T-helper 22 cell (primary cell): ENCODE results near the gene R3HCC1L.
"Not testable (repeated sequence)": the region's sequence is repeated elsewhere in the genome, so short reads cannot be mapped to it uniquely, and the experiment has no call there.

Experiments
- DNase-seq: peaks from one replicate; pipeline ENCODE4 v3.0.0-alpha.2; 2020; ENCODE audit warnings: low read depth

The R3HCC1L gene

DNA sequence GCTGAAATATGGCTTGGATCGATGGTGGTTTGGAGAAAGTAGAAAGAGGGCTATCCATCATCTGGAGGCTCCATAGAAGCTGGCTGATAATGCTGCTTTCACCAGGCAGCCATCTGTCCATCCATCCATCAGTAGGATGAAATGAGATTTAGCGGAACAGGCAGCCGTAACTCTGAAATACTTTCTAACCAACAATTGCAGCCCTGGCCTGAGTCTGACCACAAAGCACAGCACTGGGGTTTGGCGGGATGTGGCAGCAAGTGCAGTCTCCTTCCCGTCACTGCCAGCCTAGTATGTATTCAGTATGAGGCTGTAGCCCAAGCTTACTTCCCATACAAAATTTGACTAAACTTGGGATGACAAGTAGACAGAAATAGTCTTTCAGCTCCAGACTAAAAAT is 38.0 kb downstream of the R3HCC1L start:
- no peak for DNase-seq

DNA sequence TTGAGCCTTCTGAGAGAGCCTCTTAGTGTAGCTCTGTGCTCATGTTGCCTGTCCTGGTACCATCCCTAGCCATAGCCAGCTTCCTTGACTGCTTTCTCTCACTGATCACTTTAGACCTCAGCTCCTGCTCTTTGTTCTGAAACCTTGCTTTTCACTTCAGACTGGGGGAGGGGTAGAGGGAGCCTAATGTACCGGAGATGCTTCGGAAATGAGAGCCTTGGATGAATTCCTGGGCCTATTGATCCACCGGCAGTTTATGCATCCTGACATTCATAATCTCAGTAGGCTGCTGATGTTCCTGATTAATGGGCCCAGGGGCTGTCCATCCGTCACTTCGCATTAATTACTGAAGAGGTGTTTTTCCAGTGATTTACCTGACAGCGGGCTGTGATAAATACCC is 38.8 kb downstream of the R3HCC1L start:
- DNase-seq: no peak

DNA sequence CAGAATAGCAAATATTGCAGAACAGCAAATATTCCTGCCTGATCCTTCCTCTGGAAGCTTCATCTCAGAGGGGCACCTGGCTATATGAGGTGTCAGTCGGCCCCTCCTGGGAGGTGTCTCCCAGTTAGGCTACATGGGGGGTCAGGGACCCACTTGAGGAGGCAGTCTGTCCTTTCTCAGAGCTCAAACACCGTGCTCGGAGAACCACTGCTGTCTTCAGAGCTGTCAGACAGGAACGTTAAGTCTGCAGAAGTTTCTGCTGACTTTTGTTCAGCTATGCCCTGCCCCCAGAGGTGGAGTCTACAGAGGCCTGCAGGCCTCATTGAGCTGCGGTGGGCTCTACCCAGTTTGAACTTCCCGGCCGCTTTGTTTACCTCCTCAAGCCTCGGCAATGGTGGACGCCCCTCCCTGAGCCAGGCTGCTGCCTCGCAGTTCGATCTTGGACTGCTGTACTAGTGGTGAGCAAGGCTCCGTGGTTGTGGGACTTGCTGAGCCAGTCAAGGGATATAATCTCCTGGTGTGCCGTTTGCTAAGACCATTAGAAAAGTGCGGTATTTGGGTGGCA is 48.0 kb downstream of the R3HCC1L start:
- not testable (repeated sequence) for DNase-seq

DNA sequence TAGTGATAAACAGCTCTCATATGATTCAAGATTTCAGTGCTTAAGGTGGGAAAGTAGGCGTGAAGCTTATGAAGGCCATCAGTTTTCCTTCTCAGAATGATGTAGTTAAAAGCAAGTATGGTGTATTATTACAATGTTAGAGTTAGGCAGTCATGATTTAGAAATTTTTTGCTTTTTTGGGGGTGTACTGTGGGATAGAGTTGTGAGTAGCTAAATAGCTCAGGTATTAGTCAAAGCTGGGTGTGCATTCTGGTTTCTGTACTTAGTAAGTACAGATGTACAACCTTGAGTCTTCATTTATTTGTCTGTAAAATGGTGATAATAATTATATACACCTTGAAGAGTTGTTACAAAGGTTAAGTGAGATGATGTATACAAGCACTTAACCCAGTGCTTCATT is 52.2 kb downstream of the R3HCC1L start:
- DNase-seq: no peak

DNA sequence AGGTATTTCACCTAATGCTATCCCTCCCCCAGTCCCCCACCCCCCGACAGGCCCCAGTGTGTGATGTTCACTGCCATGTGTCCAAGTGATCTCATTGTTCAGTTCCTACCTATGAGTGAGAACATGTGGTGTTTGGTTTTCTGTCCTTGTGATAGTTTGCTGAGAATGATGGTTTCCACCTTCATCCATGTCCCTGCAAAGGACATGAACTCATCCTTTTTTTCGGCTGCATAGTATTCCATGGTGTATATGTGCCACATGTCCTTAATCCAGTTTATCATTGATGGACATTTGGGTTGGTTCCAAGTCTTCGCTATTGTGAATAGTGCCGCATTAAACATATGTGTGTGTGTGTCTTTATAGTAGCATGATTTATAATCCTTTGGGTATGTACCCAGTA is 56.3 kb downstream of the R3HCC1L start:
- DNase-seq: not testable (repeated sequence)

DNA sequence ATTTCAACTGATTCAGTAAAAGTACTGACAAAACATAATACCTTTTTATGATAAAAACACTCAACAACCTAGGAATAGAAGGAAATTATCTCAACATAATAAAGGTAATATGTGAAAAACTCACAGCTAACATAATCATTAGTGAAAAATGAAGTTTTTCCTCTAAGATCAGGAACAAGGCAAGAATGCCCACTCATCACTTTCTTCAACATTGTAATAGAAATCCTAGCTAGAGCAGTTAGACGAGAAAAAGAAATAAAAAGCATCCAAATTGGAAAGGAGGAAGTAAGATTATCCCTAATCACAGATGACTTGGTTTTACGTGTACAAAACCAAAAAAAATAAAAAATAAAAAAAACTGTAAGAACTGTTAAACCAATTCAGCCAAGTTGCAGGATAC is 58.6 kb downstream of the R3HCC1L start:
- no peak for DNase-seq

DNA sequence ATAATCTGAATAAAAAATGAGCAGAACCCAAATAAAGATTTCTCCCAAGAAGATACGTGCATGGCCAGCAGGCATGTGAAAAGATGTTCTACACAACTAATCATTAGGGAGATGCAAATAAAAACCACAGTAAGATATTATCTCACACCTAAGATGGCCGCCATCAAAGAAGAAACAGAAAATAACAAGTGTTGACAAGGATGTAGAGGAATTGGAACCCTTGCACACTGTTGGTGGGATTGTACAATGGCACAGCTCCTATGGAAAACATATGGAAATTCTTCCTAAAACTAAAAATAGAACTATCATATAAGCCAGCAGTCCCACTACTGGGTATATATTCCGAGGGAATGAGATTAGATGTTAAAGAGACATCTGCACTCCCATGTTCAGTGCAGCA is 60.2 kb downstream of the R3HCC1L start:
- no peak for DNase-seq

DNA sequence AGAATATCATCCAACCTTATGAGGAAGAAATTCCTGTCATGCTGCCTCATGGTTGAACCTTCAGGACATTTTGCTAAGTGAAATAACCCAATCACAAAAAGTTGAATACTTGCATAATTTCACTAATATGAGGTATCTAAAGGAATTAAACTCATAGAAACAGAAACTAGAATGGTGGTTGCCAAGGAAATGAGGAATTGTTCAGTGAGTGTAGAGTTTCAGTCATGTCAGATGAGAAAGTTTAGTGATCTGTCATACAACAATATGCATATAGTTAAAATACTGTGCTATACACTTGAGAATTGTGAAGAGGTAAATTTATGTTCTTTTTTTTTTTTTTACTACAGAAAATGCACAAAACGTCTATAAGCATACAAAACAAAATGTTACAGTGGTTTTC is 60.7 kb downstream of the R3HCC1L start:
- DNase-seq: no peak

DNA sequence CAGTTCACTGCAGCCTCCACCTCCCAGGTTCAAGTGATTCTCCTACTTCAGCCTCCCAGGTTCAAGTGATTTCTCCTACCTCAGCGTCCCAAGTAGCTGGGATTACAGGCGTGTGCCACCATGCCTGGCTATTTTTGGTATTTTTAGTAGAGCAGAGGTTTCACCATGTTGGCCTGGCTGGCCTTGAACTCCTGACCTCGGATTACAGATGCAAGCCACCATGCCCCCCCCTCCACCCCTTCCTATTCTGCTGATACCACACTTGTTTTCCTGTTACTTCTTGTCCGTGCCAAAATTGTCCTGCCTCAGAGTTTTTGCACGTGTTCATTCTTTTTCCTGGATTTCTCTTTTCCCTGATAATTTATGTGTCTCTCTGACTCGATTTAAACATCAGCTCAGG is 62.5 kb downstream of the R3HCC1L start:
- DNase-seq: no peak

DNA sequence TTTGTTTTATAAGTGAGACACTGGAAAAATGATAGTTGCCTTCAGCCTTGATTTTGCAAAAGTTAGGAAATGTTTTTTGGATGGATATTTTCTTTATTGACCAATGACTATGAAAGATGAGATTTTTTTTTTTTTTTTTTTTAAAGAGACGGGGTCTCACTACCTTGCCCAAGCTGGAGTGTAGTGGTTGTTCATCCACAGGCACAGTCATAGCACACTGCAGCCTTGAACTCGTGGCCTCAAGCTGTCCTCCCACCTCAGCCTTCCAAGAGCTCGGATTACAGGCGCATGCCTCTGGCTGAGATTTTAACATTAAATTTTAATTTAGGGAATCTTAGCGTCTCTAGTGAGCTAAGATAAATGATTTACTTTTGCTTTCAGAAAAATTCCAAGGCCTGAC is 67.3 kb downstream of the R3HCC1L start:
- DNase-seq: no peak

DNA sequence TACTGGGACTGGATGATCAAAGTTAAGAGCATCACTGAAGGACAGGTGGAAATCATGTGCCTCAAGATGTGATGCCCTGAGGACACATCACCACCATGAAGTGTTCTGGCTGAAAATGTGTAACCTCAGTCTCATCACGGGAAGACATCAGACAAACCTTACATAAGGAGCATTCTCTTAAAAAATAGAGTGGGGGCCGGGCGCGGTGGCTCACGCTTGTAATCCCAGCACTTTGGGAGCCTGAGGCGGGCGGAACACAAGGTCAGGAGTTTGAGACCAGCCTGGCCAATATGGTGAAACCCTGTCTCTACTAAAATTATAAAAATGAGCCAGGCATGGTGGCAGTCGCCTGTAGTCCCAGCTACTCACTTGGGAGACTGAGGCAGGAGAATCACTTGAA is 67.9 kb downstream of the R3HCC1L start:
- no peak for DNase-seq

DNA sequence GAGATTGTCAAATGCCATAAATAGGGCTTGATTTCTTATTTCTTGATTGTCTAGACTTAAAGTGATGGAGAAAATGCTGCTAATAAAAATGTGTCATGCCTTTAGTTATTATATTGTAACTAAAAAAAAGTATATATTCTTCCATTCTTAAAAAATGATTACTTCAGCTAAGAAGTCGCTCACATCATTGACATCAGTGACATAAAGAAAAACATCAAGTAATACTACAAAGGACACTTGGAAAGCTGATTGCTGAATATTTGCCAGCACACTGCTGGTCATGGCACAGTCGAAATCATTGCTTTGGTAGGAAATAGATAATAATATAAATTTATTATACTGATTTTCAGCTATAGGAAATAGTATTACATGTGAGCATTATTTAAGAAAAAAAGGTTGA is 70.9 kb downstream of the R3HCC1L start:
- DNase-seq: no peak

DNA sequence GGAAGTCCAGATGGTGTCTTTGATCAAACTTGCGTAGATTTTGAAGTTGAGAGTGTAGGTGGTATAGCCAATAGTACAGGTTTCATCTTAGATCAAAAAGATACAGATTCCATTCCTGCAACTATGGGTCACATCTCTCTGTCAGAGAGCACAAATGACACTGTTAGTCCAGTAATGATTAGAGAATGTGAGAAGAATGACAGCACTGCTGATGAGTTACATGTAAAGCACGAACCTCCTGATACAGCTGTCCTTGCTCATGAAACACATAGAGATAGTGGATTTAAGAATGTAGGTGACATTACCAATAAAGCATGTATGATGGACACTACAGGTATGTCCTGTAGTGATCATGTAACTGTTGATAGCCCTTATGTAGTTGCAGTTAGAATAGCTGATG is 74.5 kb downstream of the R3HCC1L start:
- no peak for DNase-seq

DNA sequence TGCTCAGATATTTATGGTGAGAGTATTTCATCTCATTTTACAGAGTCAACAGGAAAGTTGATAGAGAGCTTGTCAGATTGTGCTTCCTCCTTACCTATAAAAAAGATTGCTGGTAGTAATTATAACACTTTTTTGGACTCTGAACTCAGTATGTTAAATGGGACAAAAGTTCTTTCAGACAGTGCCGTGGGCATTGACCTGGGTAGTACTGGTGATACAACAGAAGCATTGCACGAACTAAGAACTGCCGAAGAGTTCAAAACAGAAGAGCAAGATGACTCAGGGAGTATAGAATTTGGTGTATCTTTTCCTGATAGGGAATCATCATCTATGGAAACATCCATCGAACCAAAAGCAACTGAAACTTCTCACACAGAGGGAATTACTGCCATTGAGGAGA is 75.0 kb downstream of the R3HCC1L start:
- no peak for DNase-seq

DNA sequence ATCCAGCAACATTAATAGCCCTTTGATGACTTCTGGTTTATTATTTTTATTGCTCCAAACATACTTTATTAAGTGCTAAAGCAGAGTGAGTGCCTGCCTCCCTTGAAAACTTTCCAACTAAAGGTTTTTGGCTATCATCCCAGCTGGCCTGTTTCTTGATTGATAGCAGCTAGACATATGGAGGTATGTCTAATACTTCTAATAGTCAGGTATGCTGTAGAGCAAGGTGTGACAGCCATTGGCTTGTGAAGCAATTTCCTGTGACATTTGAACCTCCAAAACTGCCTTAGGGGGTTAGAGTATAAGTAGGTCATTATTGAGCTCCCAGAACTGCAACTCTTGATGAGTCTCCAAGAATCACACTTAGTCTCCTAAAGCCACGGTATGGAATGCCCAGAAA is 77.7 kb downstream of the R3HCC1L start:
- DNase-seq: no peak

DNA sequence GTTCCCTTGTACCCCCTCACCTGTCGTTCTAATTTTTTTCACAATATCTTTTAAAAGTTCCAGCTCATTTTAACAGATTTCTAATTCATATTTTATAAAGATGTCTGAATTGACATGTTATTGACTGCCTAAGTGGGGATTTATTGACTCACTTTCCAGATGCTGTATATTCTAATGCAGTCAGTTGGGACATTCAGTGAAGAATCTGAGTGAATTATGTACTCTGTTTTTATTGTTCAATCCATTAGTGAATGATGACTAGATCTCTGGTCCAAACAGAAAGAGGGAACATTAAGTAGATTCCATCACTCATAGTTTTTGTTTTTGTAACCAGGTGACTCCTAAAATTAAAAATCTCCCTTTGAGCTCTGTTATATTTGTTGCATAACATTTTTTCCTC is 79.3 kb downstream of the R3HCC1L start:
- DNase-seq: no peak

DNA sequence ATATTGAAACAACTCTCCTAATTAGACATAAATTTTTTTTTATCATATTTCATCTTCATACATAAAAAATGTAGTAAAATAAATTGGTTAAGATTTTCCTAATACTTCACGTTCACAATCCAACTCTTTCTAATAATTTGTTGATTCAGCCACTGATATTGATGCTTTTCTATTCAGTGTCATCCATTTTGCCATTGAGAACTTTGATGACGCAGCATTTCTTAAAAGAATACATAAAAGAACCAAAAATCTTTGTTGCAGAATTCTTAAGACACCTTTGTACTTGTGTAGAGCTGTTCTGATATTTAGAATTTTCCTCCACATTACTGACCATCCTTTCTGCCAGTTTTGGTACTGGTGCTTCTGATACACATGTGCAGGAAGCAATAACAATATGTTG is 80.9 kb downstream of the R3HCC1L start:
- no peak for DNase-seq

DNA sequence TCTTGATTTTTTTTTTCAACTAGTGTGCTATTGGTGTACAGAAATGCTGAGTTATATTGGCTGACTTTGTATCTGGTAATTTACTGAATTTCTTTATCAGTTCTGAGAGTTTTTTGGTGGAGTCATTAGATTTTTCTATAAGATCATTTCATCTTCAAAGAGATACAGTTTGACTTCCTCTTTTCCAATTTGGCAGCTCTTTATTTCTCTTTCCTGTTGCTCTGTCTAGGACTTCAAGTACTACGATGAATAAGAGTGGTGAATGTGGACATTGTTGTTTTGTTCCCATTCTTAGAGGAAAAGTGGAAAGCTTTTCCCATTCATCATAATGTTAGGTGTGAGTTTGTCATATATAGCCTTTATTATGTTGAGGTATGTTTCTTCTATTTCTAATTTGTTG is 83.3 kb downstream of the R3HCC1L start:
- no peak for DNase-seq

DNA sequence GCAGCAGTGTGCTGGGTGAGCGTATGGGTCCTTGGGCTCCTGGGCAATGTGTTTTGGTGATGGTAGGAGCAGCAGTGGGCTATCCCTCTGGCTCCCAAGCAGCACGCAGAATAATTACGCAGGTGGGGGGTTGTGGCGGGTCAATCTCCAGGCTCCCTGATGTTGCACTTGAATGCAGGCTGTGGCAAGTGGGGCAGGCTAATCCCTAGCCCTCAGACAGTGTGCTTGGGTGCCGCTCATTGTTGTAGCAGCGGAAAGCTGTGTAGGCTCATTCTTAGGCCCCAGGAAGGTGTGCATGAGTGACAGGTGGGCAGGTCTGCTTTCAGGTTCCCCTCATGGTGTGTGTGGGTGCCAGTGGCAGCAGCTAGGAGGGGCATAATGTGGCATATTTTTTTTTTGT is 89.4 kb downstream of the R3HCC1L start:
- no peak for DNase-seq

DNA sequence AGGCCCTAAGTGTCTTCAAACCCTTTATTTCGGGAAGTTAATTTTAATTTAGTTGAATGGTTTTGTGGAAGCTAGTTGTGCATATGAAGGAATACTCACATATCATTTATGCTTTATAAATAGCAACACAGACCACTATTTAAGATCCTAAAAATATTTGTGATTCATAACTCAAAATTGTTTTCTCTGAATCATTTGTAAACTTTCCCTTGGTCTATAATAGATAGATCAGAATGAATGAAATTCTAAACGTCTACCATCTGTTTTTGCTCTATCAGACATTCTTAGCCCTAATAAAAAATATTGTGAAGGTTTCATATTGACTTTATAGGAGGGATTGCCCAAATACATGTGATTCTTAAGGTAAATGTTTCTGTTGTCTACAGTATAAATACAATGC is 90.1 kb downstream of the R3HCC1L start:
- no peak for DNase-seq

DNA sequence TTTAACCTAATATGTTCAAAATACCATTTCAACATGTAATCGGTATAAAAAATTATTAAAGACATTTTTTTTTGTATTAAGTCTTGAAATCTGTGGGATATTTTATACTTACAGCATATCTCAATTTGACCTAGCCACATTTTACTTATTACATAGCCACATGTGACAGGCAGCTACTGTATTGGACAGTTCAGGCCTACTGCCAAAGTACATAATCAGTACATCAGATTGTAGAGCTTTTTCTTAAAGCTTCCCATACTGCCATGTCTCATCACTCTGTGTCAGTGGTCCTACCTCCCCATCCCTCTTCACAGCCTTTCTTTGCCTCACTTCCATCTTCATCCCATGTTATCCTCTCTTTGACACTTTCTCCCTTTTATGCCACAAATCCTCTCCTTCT is 90.5 kb downstream of the R3HCC1L start:
- no peak for DNase-seq

DNA sequence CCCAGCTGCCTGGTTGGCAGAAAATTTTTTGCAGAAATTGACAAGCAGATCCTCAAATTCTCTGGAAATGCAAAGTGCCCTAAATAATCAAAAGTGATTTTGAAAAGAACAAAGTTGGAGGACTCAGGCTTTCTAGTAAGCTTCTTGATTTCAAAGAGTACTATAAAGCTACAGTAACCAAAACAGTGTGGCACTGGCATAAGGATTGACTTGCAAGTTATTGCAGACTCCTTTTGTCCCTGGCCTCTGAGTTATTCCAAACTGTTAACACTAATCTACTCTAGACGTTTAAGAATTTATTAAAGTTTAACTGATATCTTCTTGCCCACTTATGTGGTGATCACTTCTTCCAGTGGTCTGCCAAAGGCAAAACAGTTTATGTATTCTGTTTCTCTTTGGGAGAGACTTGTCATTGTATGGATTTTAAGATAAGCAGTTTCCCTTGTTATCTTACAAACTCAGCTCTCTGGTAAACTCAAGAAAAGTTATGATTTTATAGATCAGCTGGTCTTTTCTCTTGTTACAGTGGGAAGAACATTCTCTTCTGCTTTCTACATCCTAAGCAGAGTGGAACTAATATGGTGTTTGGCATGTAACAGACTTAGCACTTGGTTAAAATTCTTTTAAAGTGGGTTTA is 92.2 kb downstream of the R3HCC1L start:
- no peak for DNase-seq

DNA sequence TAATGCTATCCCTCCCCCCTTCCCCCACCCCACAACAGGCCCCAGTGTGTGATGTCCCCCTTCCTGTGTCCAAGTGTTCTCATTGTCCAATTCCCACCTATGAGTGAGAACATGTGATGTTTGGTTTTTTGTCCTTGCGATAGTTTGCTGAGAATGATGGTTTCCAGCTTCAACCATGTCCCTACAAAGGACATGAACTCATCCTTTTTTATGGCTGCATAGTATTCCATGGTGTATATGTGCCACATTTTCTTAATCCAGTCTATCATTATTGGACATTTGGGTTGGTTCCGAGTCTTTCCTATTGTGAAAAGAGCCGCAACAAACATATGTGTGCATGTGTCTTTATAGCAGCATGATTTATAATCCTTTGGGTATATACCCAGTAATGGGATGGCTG is 93.3 kb downstream of the R3HCC1L start:
- not testable (repeated sequence) for DNase-seq

DNA sequence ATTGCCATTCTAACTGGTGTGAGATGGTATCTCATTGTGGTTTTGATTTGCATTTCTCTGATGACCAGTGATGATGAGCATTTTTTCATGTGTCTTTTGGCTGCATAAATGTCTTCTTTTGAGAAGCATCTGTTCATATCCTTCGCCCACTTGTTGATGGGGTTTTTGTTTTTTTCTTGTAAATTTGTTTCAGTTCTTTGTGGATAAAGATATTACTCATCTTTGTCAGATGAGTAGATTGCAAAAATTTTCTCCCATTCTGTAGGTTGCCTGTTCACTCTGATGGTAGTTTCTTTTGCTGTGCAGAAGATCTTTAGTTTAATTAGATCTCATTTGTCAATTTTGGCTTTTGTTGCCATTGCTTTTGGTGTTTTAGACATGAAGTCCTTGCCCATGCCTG is 93.8 kb downstream of the R3HCC1L start:
- not testable (repeated sequence) for DNase-seq

DNA sequence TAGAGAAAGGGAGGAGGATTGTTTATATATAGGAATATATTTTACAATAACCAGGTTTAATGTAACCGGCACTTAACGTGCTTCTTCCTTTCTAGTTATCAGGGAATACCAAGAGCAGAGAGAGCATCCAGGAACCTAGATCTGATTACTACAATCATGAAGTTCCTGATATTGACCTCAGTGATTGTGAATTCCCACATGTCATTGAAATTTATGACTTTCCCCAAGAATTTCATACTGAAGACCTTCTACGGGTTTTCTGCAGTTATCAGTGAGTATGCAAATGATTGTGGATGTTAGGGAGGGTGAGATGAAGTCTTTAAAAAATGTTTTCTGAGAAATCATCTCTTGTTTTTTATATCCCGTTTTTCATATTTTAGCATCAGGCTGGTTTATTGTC is 97.0 kb downstream of the R3HCC1L start:
- DNase-seq: no peak
